Activated CD8-positive, alpha-beta memory T cell treated with anti-CD3 and anti-CD28 coated beads, Interleukin-2, amount 10 ng/mL, durations not matched to agents 7 days and 5 days (primary cell): ENCODE data around the gene ADAMTS4. TPM values are rescaled to one million over a fixed set of nuclear protein-coding genes. Genes with fewer than 3 reads are reported as not detected.
A peak's percentile ranks its signal among the peaks of the same experiment; 100 is the strongest.
"Not testable (repeated sequence)": the region's sequence is repeated elsewhere in the genome, so short reads cannot be mapped to it uniquely, and the experiment has no call there.

Source experiments
- ATAC-seq: fragments of 150-1000 bp; cut with Tn5 transposase; one replicate; pipeline ENCODE4 v1.10.0; 2021; ENCODE audit warnings: moderate library complexity
- CTCF ChIA-PET: fragments of 350-600 bp; sonication (Branson Sonifier 250); formaldehyde crosslinking; loops from one replicate; lab custom pipeline; 2021; ENCODE audit warnings: antibody characterized with exemption; lab: Charles Lee
- DNase-seq: peaks from one replicate; pipeline ENCODE4 v3.0.0-alpha.2; 2020
- H3K27ac Mint-ChIP-seq: one replicate; pipeline ENCODE4 v1.8.0; 2021; ENCODE audit warnings: mild to moderate bottlenecking, mixed read lengths
- H3K27me3 Mint-ChIP-seq: one replicate; pipeline ENCODE4 v1.8.0; 2021; ENCODE audit warnings: mixed read lengths
- H3K36me3 Mint-ChIP-seq: one replicate; pipeline ENCODE4 v1.8.0; 2021; ENCODE audit warnings: mild to moderate bottlenecking, mixed read lengths
- H3K4me1 Mint-ChIP-seq: one replicate; pipeline ENCODE4 v1.8.0; 2021; ENCODE audit warnings: mixed read lengths
- H3K4me3 Mint-ChIP-seq: one replicate; pipeline ENCODE4 v1.8.0; 2021; ENCODE audit warnings: mild to moderate bottlenecking, moderate library complexity, mixed read lengths
- H3K9me3 Mint-ChIP-seq: one replicate; pipeline ENCODE4 v1.8.0; 2022; ENCODE audit warnings: low read depth, mixed read lengths
- total RNA-seq, 2 experiments: library from RNA; stranded (reverse); gene quantifications; one replicate each; pipeline ENCODE4 v1.2.3, GENCODE V29; 2021

Gene ADAMTS4
- total RNA-seq, 2 experiments from 2014 or later = 0.30 to 0.38 TPM

DNA sequence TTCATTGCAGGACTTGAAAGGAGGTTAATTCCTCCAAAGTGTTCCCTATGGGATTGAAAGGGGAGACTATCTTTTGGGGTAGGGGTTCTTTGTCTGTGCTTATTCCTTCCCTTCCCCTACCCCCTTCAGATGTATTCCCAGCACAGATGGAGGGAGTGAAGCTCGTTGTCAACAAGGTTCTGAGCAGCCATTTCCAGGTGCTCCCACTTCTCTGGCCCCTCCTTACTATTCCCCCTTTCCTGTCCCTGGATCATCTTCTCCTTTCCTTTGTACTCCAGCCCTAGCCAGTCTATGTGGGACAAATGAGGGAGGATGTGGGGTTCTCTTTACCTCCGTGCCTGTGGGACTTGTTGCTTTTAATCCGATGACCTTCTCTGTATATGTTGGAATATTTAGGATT is 27.9 kb upstream of the ADAMTS4 start:
- peaks cover 3% of the 10 kb centered on the region for H3K36me3 Mint-ChIP-seq
- peak overlapping the region; percentile 93 for H3K27ac Mint-ChIP-seq
- H3K27me3 Mint-ChIP-seq = no peaks in the 10 kb centered on the region
- CTCF ChIA-PET = interaction anchor here (0.8 to 11.7 kb wide), 17 partner anchors 10 to 174 kb away, joined by 3 to 215 read pairs (median 20); partner anchors contain the start of genes ADAMTS4, CFAP126, FCER1G and NDUFS2
- ATAC-seq (no peak), DNase-seq (no peak)
- peaks cover 32% of the 10 kb centered on the region for H3K4me1 Mint-ChIP-seq
- peak overlapping the region; percentile 95 for H3K4me3 Mint-ChIP-seq
- no peaks in the 10 kb centered on the region for H3K9me3 Mint-ChIP-seq

DNA sequence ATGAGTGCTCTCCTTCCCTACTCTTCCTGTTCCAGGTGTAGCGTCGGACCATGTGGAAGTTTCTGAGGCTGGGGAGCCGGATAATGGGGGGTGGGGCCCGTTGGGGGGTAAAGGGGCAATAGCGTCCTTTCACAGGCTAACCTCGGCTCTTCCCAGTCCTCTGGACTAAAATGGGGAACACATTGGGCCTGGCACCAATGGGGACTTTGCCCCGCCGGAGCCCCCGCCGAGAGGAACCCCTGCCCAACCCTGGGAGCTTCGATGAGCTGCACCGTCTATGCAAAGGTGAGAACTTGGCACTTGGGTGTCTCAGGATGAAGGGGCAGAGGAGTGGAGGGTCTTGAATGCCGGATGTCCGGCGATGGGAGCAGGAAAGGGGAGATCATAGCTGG is 27.5 kb upstream of the ADAMTS4 start:
- no peak for ATAC-seq
- Mint-ChIP-seq H3K4me3 (peak overlapping the region; percentile 95), H3K4me1 (peaks cover 33% of the 10 kb centered on the region), H3K27ac (peak overlapping the region; percentile 93), H3K27me3 (no peaks in the 10 kb centered on the region), H3K36me3 (peaks cover 3% of the 10 kb centered on the region), H3K9me3 (no peaks in the 10 kb centered on the region)
- DNase-seq = peak; percentile 49
- CTCF ChIA-PET = interaction anchor here (0.6 to 11.7 kb wide), 31 partner anchors 10 to 513 kb away, joined by 3 to 215 read pairs (median 9); partner anchors contain the start of genes ADAMTS4, B4GALT3, CFAP126 and FCER1G

DNA sequence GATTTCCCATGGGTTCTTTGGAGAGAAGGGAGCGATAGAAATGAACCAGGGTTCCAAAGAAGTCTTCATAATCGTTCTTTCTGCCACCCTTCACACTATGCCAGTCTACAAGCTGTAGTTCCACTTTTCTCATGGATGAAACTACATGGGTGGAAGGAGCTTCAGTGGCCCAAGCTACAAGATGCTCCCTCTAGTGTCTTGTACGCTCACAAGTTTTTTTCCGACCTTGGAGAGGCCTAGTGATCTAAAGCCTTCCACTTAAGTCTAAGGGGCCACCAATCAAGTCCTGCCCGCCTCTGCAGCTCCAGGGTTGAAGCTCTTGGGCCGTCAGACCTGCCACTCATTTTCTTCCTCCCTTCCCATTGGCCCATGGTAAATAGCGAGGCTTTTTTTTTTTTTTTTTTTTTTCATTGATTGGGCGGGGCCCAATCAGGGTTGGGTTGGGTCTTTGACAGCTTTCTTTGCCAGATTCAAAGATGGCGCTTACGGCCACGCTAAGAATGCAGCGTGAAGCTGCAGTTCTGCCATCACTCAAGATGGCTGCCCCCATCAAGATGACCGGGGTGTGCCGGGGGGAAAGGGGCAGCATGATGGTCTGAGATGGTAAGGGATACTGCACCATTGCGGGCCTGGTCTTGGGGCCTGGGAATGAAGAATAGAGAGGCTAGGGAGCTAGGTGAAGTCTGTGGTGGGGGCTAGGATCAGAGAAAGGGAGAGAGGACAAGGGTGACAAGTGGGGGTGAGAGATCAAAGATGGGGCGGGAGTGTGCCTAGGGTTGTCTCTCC is 26.9 kb upstream of the ADAMTS4 start, which contains the start of gene TOMM40L:
Gene TOMM40L, plus strand, starts transcription at position 527 of the 786 bp plus-strand sequence. CDS start 430 bp downstream, outside the sequence.
- ATAC-seq = peak; percentile 98
- Mint-ChIP-seq H3K4me3 (peak within 1 kb of the TSS; percentile 95), H3K27ac (peak within 1 kb of the TSS; percentile 93), H3K27me3 (no peaks in the 10 kb centered on the region), H3K9me3 (no peaks in the 10 kb centered on the region), H3K36me3 (peaks cover 3% of the 10 kb centered on the region), H3K4me1 (peaks cover 32% of the 10 kb centered on the region)
- peak; percentile 97 for DNase-seq
- CTCF ChIA-PET = interaction anchor here (0.6 to 11.7 kb wide), 38 partner anchors 8 to 514 kb away, joined by 3 to 215 read pairs (median 6); partner anchors contain the start of genes ADAMTS4, B4GALT3, CFAP126 and FCER1G

DNA sequence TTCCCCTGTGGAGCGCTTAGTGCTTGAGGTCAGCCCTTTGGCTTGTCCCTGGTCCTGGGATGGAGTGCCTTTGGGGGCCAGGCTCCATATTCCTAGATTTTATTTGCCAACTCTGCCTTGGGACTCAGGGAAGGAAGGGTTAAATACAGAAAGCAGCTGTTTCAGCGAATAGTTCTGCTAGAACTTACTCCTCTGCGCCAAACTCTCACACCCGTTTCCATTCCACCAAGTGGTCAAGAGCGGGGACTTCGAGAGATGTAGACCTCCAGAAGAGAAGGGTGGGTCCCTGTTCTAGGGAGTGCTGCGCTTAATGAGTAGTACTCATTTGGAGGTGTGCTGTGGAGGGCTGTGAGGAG is 26.3 kb upstream of the ADAMTS4 start:
- no peak for ATAC-seq
- Mint-ChIP-seq H3K27me3 (no peaks in the 10 kb centered on the region), H3K9me3 (no peaks in the 10 kb centered on the region), H3K4me3 (peak overlapping the region; percentile 95), H3K27ac (peak overlapping the region; percentile 93), H3K4me1 (peaks cover 32% of the 10 kb centered on the region), H3K36me3 (peaks cover 2% of the 10 kb centered on the region)
- CTCF ChIA-PET = interaction anchor here (0.6 to 11.7 kb wide), 37 partner anchors 9 to 514 kb away, joined by 3 to 215 read pairs (median 6); partner anchors contain the start of genes ADAMTS4, B4GALT3, CFAP126 and FCER1G
- no peak for DNase-seq

DNA sequence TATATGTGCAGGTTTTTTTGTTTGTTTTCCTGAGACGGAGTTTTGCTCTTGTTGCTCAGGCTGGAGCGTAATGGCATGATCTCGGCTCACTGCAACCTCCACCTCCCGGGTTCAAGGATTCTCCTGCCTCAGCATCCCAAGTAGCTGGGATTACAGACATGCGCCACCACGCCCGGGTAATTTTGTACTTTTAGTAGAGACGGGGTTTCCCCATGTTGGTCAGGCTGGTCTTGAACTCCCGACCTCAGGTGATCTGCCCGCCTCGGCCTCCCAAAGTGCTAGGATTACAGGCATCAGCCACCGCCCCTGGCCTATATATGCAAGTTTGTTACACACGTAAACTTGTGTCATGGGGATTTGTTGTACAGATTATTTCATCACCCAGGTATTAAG is 25.8 kb upstream of the ADAMTS4 start:
- not testable (repeated sequence) for H3K27me3 Mint-ChIP-seq, H3K4me3 Mint-ChIP-seq, ATAC-seq, DNase-seq, H3K9me3 Mint-ChIP-seq, H3K36me3 Mint-ChIP-seq, H3K27ac Mint-ChIP-seq
- CTCF ChIA-PET = interaction anchor here (0.6 to 11.7 kb wide), 12 partner anchors 8 to 160 kb away, joined by 4 to 215 read pairs (median 24); partner anchors contain the start of genes CFAP126, FCER1G, NDUFS2 and PPOX
- H3K4me1 Mint-ChIP-seq = peaks cover 32% of the 10 kb centered on the region

DNA sequence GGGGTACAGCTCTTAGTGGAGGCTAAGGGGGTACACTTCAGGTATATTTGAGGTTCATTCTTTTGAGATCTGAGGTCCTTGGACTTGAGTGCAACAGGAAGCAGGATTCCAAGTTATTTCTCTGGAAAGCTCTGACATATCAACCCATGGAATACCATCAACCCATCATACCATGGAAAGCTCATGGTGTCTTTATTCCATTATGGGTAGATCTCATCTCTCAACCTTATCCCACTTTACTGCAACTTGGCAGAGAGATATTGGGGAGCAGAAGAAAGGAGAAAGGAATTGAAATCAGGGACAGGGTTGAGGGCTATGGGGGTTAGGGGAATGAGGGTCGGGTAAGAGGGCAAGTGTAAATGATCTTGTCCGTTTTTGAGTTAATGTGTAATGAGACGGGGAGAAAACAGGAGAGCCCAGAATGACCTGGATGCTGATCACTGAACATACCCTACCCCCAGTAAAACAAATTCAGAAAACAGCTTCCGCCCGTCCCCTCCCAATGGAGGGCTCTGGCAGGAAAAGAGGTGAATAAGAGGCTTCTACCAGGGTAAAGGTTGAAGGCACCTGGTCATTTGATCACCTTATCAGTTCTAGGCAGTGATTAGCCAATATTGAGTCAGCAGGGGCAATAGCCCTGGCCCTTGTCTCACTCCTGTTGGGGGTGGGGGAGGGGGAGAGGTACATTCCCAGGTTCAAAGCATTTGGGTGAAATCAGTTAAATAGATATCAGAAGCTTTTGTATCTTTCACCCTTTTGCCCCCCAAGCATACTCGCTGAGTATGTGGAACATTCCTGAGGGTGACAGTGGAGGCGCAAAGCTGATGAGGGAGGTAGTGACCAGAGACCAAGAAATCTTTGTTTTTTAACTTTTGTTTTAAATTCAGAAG is 25.2 kb upstream of the ADAMTS4 start:
- Mint-ChIP-seq H3K4me3 (no peak overlapping the region), H3K4me1 (peaks cover 32% of the 10 kb centered on the region), H3K27ac (no peak overlapping the region), H3K9me3 (no peaks in the 10 kb centered on the region), H3K27me3 (no peaks in the 10 kb centered on the region), H3K36me3 (peaks cover 1% of the 10 kb centered on the region)
- CTCF ChIA-PET = interaction anchor here (1.0 to 11.7 kb wide), 8 partner anchors 13 to 161 kb away, joined by 3 to 215 read pairs (median 50); partner anchors contain the start of genes CFAP126, NDUFS2 and PPOX
- ATAC-seq (no peak), DNase-seq (no peak)

DNA sequence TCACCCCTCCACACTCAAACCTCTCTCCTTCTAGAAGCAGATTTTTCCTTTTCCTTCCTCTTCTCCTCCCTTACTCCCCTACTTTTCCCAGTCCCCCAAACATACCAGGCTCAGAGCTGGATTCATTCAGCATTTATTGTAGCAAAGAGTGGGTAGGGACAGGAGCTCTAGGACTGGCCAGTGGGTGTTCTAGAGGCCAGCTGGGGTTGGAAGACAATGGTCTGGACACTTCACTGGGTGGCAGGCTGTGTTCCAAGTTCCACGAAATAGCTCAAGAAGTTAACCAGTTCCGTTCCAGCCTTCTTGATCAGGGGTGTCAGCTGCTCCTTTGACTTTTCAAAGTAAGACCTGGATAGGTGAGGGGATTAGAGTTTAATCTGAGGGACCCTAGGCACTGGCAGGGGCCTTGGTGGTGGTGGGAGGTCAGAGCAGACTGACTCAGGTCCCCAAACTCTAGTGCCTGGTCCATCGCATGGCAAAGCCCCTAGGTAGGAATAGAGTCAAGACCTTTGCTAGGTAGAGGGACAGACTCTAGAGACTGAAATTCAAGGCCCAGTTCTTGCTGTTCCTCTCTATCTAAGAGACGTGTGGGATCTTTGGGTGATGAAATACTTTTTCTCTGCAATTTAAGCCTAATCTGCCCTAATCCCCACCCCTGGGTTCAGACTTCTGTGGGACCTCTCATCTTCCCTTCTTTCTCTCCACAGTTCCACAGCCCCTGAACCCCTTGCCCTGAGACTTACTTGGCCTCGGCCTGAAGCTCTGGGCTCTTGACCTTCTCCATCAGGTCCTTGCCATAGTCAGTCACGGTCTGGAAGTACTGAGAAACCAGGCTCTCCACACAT is 23.5 kb upstream of the ADAMTS4 start:
- Mint-ChIP-seq H3K36me3 (no peaks in the 10 kb centered on the region), H3K4me1 (peaks cover 32% of the 10 kb centered on the region), H3K27me3 (no peaks in the 10 kb centered on the region), H3K4me3 (no peak overlapping the region), H3K9me3 (no peaks in the 10 kb centered on the region), H3K27ac (no peak overlapping the region)
- DNase-seq = no peak
- CTCF ChIA-PET = interaction anchor here (0.6 to 11.7 kb wide), 6 partner anchors 12 to 163 kb away, joined by 3 to 215 read pairs (median 4); no protein-coding TSS in a partner anchor
- no peak for ATAC-seq

DNA sequence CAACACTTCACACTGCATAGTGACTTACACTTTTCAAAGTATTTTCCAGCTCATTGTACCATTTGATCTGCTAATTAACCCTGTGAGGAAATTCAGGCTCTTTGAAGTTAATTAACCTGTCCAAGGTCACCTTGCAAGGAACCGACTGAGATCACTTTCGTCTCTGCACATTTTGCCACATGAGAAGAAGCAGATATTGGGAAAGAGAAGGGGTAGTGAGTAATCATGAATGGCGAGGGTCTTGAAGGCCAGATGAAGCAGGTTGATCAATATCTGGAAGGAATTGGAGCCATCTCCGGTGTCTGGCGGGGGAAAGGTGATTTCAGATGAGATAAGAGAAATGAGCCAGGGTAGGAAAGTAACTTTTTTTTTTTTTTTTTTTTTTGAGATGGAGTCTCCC is 21.1 kb upstream of the ADAMTS4 start:
- no peaks in the 10 kb centered on the region for H3K9me3 Mint-ChIP-seq
- CTCF ChIA-PET = interaction anchor here (1.0 to 10.9 kb wide), 6 partner anchors 9 to 86 kb away, joined by 3 to 110 read pairs (median 11); partner anchors contain the start of gene NDUFS2
- H3K36me3 Mint-ChIP-seq = peaks cover 3% of the 10 kb centered on the region
- no peak for DNase-seq
- H3K27ac Mint-ChIP-seq = no peak overlapping the region
- H3K4me1 Mint-ChIP-seq = peaks cover 29% of the 10 kb centered on the region
- H3K4me3 Mint-ChIP-seq = no peak overlapping the region
- no peak for ATAC-seq
- H3K27me3 Mint-ChIP-seq = no peaks in the 10 kb centered on the region

DNA sequence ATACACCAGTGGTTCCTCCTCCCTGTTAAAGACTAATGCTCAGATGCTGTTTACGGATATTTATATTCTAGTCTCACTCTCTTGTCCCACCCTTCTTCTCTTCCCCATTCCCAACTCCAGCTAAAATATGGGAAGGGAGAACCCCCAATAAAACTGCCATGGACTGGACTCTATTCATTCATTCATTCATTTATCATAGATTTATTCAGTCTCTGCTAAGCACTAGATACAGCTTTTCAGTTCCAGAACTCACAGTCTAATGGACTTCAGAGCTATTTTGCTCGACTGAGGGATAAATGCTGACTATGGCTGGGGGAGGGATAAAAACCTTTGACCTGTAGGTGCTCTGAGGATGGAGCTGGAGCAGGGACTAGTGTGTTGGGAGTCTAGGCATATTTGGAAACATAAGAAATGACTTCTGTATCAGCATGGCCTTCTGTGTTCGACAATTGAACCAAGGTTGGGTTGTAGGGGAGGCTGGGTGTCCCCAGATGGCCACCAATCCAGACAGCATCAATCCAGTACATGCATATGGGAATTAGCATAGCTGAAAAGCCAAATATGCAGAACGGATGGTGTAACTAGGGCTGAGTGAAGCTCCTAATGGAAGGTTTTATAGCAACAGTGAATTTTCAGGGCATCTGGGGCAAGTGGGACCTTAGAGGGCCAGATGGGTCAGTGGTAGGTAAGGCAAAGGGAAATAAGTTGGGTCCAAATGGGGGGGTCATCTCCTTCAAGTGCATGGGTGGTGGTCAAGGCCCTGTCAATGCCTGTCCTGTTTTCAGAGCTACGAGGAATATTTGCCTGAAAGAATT is 20.4 kb upstream of the ADAMTS4 start:
- Mint-ChIP-seq H3K36me3 (peaks cover 7% of the 10 kb centered on the region), H3K27me3 (no peaks in the 10 kb centered on the region), H3K9me3 (no peaks in the 10 kb centered on the region), H3K27ac (no peak overlapping the region), H3K4me1 (peaks cover 32% of the 10 kb centered on the region), H3K4me3 (no peak overlapping the region)
- DNase-seq = no peak
- ATAC-seq = no peak
- CTCF ChIA-PET = interaction anchor here (0.8 to 10.9 kb wide), 7 partner anchors 9 to 162 kb away, joined by 3 to 110 read pairs (median 10); partner anchors contain the start of gene NDUFS2

DNA sequence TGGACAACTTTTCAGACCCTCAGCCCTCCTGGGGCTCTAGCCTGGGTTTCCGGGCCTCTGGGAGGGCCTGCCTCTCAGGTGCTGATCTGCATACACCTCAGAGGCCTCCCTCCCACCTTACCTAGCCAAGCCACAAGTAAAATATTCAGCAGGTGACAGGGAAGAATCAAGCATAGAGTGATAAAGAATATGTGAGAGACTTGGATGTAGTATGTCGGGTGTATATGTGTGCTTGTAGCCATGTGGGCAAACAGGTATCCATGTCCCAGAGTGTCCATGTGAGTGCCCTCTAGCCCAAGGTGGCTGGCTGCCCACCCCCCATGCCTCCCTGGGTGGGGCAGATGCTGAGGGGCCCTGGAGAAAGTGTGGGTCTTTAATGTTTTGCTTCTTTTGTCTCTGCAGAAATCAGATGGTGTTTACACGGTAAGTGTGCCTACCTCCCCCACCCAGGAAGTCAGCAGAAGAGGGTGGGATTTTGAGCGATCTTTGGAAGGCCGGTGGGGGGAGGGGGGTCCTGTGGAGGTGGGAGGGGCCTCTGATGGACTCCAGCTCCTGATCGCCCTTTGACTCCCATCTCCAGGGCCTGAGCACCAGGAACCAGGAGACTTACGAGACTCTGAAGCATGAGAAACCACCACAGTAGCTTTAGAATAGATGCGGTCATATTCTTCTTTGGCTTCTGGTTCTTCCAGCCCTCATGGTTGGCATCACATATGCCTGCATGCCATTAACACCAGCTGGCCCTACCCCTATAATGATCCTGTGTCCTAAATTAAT is 19.6 kb upstream of the ADAMTS4 start:
- Mint-ChIP-seq H3K27ac (no peak overlapping the region), H3K36me3 (peaks cover 15% of the 10 kb centered on the region), H3K4me1 (peaks cover 32% of the 10 kb centered on the region), H3K9me3 (no peaks in the 10 kb centered on the region), H3K27me3 (no peaks in the 10 kb centered on the region), H3K4me3 (no peak overlapping the region)
- no peak for DNase-seq
- CTCF ChIA-PET = interaction anchor here (0.6 to 10.9 kb wide), 6 partner anchors 8 to 121 kb away, joined by 3 to 110 read pairs (median 11); partner anchors contain the start of gene NDUFS2
- no peak for ATAC-seq

DNA sequence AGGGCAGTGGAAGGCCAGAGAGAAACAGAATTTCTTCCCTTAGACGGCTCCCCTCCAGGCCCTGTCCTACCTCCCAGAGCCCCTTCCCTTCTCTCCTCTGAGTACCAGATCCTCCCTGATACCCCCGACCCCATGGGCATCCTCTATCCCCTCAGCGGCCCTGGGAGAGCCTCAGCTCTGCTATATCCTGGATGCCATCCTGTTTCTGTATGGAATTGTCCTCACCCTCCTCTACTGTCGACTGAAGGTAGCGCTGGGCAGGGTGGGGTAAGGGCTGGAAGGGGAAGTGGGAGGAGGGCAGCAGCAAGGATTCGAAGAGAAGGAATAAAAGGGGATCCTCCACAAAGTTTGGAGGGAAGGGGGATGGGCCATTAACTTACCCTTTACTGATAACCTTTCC is 19.0 kb upstream of the ADAMTS4 start:
- Mint-ChIP-seq H3K4me3 (no peak overlapping the region), H3K36me3 (peaks cover 20% of the 10 kb centered on the region), H3K4me1 (peaks cover 32% of the 10 kb centered on the region), H3K27me3 (no peaks in the 10 kb centered on the region), H3K27ac (peak overlapping the region; percentile 25), H3K9me3 (no peaks in the 10 kb centered on the region)
- ATAC-seq (no peak), DNase-seq (no peak)
- CTCF ChIA-PET = interaction anchor here (0.7 to 5.3 kb wide), 6 partner anchors 8 to 164 kb away, joined by 3 to 26 read pairs (median 10); partner anchors contain the start of genes NDUFS2 and TOMM40L
